ENCODE data around the gene SLC15A3. TPM values are rescaled to one million over a fixed set of nuclear protein-coding genes. Genes with fewer than 3 reads are reported as not detected.

SLC15A3 gene
- total RNA-seq, 1 experiment from 2014 or later = 10.2 TPM

- Mint-ChIP-seq H3K4me3 (no peak overlapping the region), H3K36me3 (peaks cover 8% of the 10 kb centered on the region)
These were observed 34.7 kb downstream of the SLC15A3 start for GRCh38 chr11:60917267-60917666.

More at GRCh38 chr11:60917267-60917666, 34.7 kb downstream of the SLC15A3 start:
- no peak for ATAC-seq
- no peak overlapping the region for H3K27ac Mint-ChIP-seq
- H3K9me3 Mint-ChIP-seq = no peaks in the 10 kb centered on the region
- ChIA-PET POLR2A (interaction anchor here (0.5 kb wide), 1 partner anchor 38 kb away, joined by 5 read pairs; no protein-coding TSS in a partner anchor), CTCF (no interaction called here)
- peaks cover 45% of the 10 kb centered on the region for H3K4me1 Mint-ChIP-seq
- H3K27me3 Mint-ChIP-seq (ENCODE audit: low read depth) = peaks cover 2% of the 10 kb centered on the region
- DNase-seq (ENCODE audit: low spot score) = no peak
- TF ChIP-seq FOXP4 (CRISPR knock-in tag; IDR thresholded peaks at IDR 0.05) (no peak), ZBTB21 (CRISPR knock-in tag; IDR thresholded peaks at IDR 0.05; ENCODE audit: borderline replicate concordance) (no peak), RORB (CRISPR knock-in tag; IDR thresholded peaks at IDR 0.05) (no peak), ZSCAN18 (CRISPR knock-in tag; IDR thresholded peaks at IDR 0.05) (no peak), GTF2I (CRISPR knock-in tag; conservative IDR thresholded peaks at IDR 0.05) (no peak), ZNF281 (CRISPR knock-in tag; IDR thresholded peaks at IDR 0.05) (no peak), SMAD4 (CRISPR knock-in tag; IDR thresholded peaks at IDR 0.05) (no peak), ZMAT4 (CRISPR knock-in tag; IDR thresholded peaks at IDR 0.05) (no peak), GABPB1 (CRISPR knock-in tag; IDR thresholded peaks at IDR 0.05) (no peak), E2F1 (CRISPR knock-in tag; IDR thresholded peaks at IDR 0.05) (no peak), TEAD1 (CRISPR knock-in tag; IDR thresholded peaks at IDR 0.05) (no peak), ZNF219 (CRISPR knock-in tag; IDR thresholded peaks at IDR 0.05; ENCODE audit: borderline replicate concordance) (no peak), GRHL2 (CRISPR knock-in tag; IDR thresholded peaks at IDR 0.05; ENCODE audit: insufficient replicate concordance, severe bottlenecking) (no peak), USF1 (CRISPR knock-in tag; IDR thresholded peaks at IDR 0.05) (no peak), PRRX2 (CRISPR knock-in tag; IDR thresholded peaks at IDR 0.05) (no peak), ZNF532 (CRISPR knock-in tag; IDR thresholded peaks at IDR 0.05; ENCODE audit: borderline replicate concordance) (no peak), KAT7 (CRISPR knock-in tag; IDR thresholded peaks at IDR 0.05; ENCODE audit: borderline replicate concordance) (no peak), ZNF423 (CRISPR knock-in tag; IDR thresholded peaks at IDR 0.05) (no peak)
